Embryonic facial prominence (tissue), 1 donor: Measurements from ENCODE around the gene EDAR.

Experiments
- DNase-seq: peaks from one replicate; pipeline ENCODE4 v3.0.0-alpha.2; 2016; ENCODE audit errors: extremely low spot score

Gene EDAR

GRCh38 chr2:108967757-108968156 lies 21.3 kb downstream of the EDAR start:
- DNase-seq: no peak

- no peak for DNase-seq
Observed at GRCh38 chr2:108965540-108966289, 23.3 kb downstream of the EDAR start.

GRCh38 chr2:108963057-108963456 lies 26.0 kb downstream of the EDAR start:
- DNase-seq: no peak

- no peak for DNase-seq
Observed at GRCh38 chr2:108961796-108962195, 27.2 kb downstream of the EDAR start.

GRCh38 chr2:108960006-108960405 lies 29.0 kb downstream of the EDAR start:
- no peak for DNase-seq

GRCh38 chr2:108959401-108959800 lies 29.6 kb downstream of the EDAR start:
- DNase-seq: no peak

- DNase-seq: no peak
Observed at GRCh38 chr2:108958632-108959341, 30.2 kb downstream of the EDAR start.

GRCh38 chr2:108958002-108958401 lies 31.0 kb downstream of the EDAR start:
- no peak for DNase-seq

GRCh38 chr2:108956375-108956774 lies 32.6 kb downstream of the EDAR start:
- DNase-seq: no peak

GRCh38 chr2:108950369-108951135 lies 38.5 kb downstream of the EDAR start:
- no peak for DNase-seq

- DNase-seq: no peak
Observed at GRCh38 chr2:108949316-108950239, 39.4 kb downstream of the EDAR start.

GRCh38 chr2:108947271-108947907 lies 41.6 kb downstream of the EDAR start:
- no peak for DNase-seq

- DNase-seq: no peak
Observed at GRCh38 chr2:108946442-108946841, 42.6 kb downstream of the EDAR start.

GRCh38 chr2:108945969-108946368 lies 43.1 kb downstream of the EDAR start:
- no peak for DNase-seq

GRCh38 chr2:108944601-108945331 lies 44.3 kb downstream of the EDAR start:
- DNase-seq: no peak

- no peak for DNase-seq
Observed at GRCh38 chr2:108943751-108944150, 45.3 kb downstream of the EDAR start.

- no peak for DNase-seq
Observed at GRCh38 chr2:108942888-108943287, 46.1 kb downstream of the EDAR start.

- DNase-seq: no peak
Observed at GRCh38 chr2:108942231-108942825, 46.7 kb downstream of the EDAR start.

- DNase-seq: no peak
Observed at GRCh38 chr2:108941767-108942166, 47.3 kb downstream of the EDAR start.

- no peak for DNase-seq
Observed at GRCh38 chr2:108941161-108941665, 47.8 kb downstream of the EDAR start.
